MCF 10A (cell line): ENCODE data around the gene OR52I1. TPM values are rescaled to one million over a fixed set of nuclear protein-coding genes. Genes with fewer than 3 reads are reported as not detected.

Experiments
- BruUV-seq: library from RNA; stranded (reverse); fragments of 400-500 nt; replicated peaks from 2 replicates; lab custom pipeline; 2021; lab: Mats Ljungman, UMichigan
- CTCF ChIA-PET: fragments of 300-600 bp; sonication (Branson Sonifier 250); formaldehyde crosslinking; extraction: SDS; loops from one replicate; lab custom pipeline; 2021; ENCODE audit warnings: antibody characterized with exemption, inconsistent platforms; lab: Yijun Ruan, JAX
- POLR2A ChIA-PET: fragments of 300-600, 350-650 bp; sonication (Branson Sonifier 250); formaldehyde crosslinking; extraction: SDS; loops from one replicate; lab custom pipeline; 2020; ENCODE audit warnings: antibody characterized with exemption, inconsistent platforms; lab: Yijun Ruan, JAX
- DNase-seq: peaks from one replicate; pipeline ENCODE4 v3.0.0-alpha.2; 2018; ENCODE audit not compliant: unreplicated experiment
- H3K27ac Mint-ChIP-seq: one replicate; pipeline ENCODE4 v1.8.0; 2022; ENCODE audit warnings: mild to moderate bottlenecking, low read depth, mixed read lengths; ENCODE audit not compliant: unreplicated experiment
- H3K27me3 Mint-ChIP-seq: one replicate; pipeline ENCODE4 v1.8.0; 2022; ENCODE audit warnings: mixed read lengths; ENCODE audit not compliant: insufficient read depth, unreplicated experiment
- H3K36me3 Mint-ChIP-seq: one replicate; pipeline ENCODE4 v1.8.0; 2022; ENCODE audit warnings: mild to moderate bottlenecking, moderate library complexity, mixed read lengths; ENCODE audit not compliant: insufficient read depth, unreplicated experiment
- H3K4me1 Mint-ChIP-seq: one replicate; pipeline ENCODE4 v1.8.0; 2022; ENCODE audit warnings: mixed read lengths; ENCODE audit not compliant: insufficient read depth, unreplicated experiment
- H3K4me3 Mint-ChIP-seq: one replicate; pipeline ENCODE4 v1.8.0; 2022; ENCODE audit warnings: mild to moderate bottlenecking, moderate library complexity, mixed read lengths; ENCODE audit not compliant: unreplicated experiment
- H3K9me3 Mint-ChIP-seq: one replicate; pipeline ENCODE4 v1.8.0; 2022; ENCODE audit warnings: mixed read lengths; ENCODE audit not compliant: unreplicated experiment
- intact Hi-C: fragments of 100-400 bp; cut with micrococcal nuclease; formaldehyde crosslinking; loops from 2 replicates; pipeline ENCODE4 v1.14.1; 2022
- total RNA-seq: library from RNA; stranded (reverse); gene quantifications from 2 replicates; pipeline ENCODE4 v1.2.3, GENCODE V29; 2022
- TF ChIP-seq, protein P1 (sequence below): fragments of 200-600 bp; IDR thresholded peaks from one replicate; pipeline ENCODE4 v1.8.0; 2022; ENCODE audit warnings: antibody characterized with exemption, mild to moderate bottlenecking; ENCODE audit not compliant: unreplicated experiment

OR52I1 gene
- total RNA-seq, 1 experiment from 2014 or later: not detected

- H3K4me3 Mint-ChIP-seq: no peak overlapping the region
- no peak overlapping the region for H3K27ac Mint-ChIP-seq
- no peaks in the 10 kb centered on the region for H3K4me1 Mint-ChIP-seq
- DNase-seq: no peak
- intact Hi-C loops: no loop called here
- BruUV-seq: no TSS peak
- no peaks in the 10 kb centered on the region for H3K9me3 Mint-ChIP-seq
- H3K27me3 Mint-ChIP-seq: no peaks in the 10 kb centered on the region
- no peaks in the 10 kb centered on the region for H3K36me3 Mint-ChIP-seq
- ChIA-PET POLR2A (no interaction called here), CTCF (no interaction called here)
- TF ChIP-seq, protein P1, sequence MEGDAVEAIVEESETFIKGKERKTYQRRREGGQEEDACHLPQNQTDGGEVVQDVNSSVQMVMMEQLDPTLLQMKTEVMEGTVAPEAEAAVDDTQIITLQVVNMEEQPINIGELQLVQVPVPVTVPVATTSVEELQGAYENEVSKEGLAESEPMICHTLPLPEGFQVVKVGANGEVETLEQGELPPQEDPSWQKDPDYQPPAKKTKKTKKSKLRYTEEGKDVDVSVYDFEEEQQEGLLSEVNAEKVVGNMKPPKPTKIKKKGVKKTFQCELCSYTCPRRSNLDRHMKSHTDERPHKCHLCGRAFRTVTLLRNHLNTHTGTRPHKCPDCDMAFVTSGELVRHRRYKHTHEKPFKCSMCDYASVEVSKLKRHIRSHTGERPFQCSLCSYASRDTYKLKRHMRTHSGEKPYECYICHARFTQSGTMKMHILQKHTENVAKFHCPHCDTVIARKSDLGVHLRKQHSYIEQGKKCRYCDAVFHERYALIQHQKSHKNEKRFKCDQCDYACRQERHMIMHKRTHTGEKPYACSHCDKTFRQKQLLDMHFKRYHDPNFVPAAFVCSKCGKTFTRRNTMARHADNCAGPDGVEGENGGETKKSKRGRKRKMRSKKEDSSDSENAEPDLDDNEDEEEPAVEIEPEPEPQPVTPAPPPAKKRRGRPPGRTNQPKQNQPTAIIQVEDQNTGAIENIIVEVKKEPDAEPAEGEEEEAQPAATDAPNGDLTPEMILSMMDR: no peak
Measured at GRCh38 chr11:4569075-4569474, 24.8 kb upstream of the OR52I1 start.

GRCh38 chr11:4576880-4577279 lies 17.0 kb upstream of the OR52I1 start:
- ChIA-PET POLR2A (no interaction called here), CTCF (interaction anchor here (0.7 kb wide), 1 partner anchor 60 kb away, joined by 3 read pairs; no protein-coding TSS in a partner anchor)
- no peaks in the 10 kb centered on the region for H3K4me1 Mint-ChIP-seq
- TF ChIP-seq, protein P1: no peak
- H3K9me3 Mint-ChIP-seq: no peaks in the 10 kb centered on the region
- intact Hi-C loops: no loop called here
- H3K4me3 Mint-ChIP-seq: no peak overlapping the region
- no peak overlapping the region for H3K27ac Mint-ChIP-seq
- no peaks in the 10 kb centered on the region for H3K36me3 Mint-ChIP-seq
- DNase-seq: no peak
- H3K27me3 Mint-ChIP-seq: peaks cover 26% of the 10 kb centered on the region
- no TSS peak for BruUV-seq

- ChIA-PET POLR2A (no interaction called here), CTCF (no interaction called here)
- H3K4me3 Mint-ChIP-seq: no peak overlapping the region
- no peaks in the 10 kb centered on the region for H3K4me1 Mint-ChIP-seq
- no peak overlapping the region for H3K27ac Mint-ChIP-seq
- H3K27me3 Mint-ChIP-seq: peaks cover 28% of the 10 kb centered on the region
- H3K9me3 Mint-ChIP-seq: no peaks in the 10 kb centered on the region
- no TSS peak for BruUV-seq
- no peaks in the 10 kb centered on the region for H3K36me3 Mint-ChIP-seq
- peak; percentile 43 for DNase-seq
- TF ChIP-seq, protein P1: no peak
- intact Hi-C loops: no loop called here
Measured at GRCh38 chr11:4577761-4578160, 16.1 kb upstream of the OR52I1 start.

DNA sequence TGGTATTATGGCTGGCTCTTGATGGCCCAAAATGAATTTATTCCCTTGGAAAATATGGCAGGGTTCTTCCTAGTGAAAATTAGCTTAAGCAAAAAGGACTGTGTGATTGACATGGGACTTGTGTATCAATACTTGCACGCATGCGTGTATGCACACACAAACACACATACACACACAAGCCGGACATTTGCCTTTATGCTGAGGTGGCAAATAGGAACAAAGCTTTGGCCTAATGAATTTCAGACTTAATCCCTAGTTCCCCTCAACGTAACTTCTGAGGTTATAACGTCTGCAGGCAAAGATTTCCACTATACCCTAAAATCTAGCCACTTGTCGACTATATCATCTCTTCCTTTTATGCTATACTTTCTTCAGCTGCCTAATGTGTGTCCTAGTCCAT lies 15.2 kb upstream of the OR52I1 start:
- Mint-ChIP-seq H3K4me1 (no peaks in the 10 kb centered on the region), H3K36me3 (no peaks in the 10 kb centered on the region), H3K9me3 (no peaks in the 10 kb centered on the region), H3K27ac (no peak overlapping the region), H3K27me3 (peaks cover 36% of the 10 kb centered on the region), H3K4me3 (no peak overlapping the region)
- no peak for DNase-seq
- TF ChIP-seq, protein P1: no peak
- no TSS peak for BruUV-seq
- intact Hi-C loops: no loop called here
- POLR2A ChIA-PET: no interaction called here
- CTCF ChIA-PET: interaction anchor here (0.6 to 0.7 kb wide), 2 partner anchors 9 to 62 kb away, joined by 3 read pairs; no protein-coding TSS in a partner anchor
